Fibroblast of lung (primary cell): ENCODE data around the gene ZNF532. TPM values are rescaled to one million over a fixed set of nuclear protein-coding genes. Genes with fewer than 3 reads are reported as not detected.

ENCODE experiments used
- DNase-seq, 2 donors: peaks; one replicate each; pipeline versions ENCODE4 v3.0.0 to v3.0.0-alpha.2; 2010; ENCODE audit warnings: low read depth in 2 of 2
- H2AFZ ChIP-seq: 2 replicates; pipeline ENCODE4 v1.5.1; 2012; ENCODE audit warnings: low read length, control low read depth, inconsistent platforms
- H3K27ac ChIP-seq: 2 replicates; pipeline ENCODE4 v1.5.1; 2011; ENCODE audit warnings: low read length, control low read depth; ENCODE audit not compliant: insufficient read depth
- H3K27me3 ChIP-seq: 2 replicates; pipeline ENCODE4 v1.5.1; 2011; ENCODE audit warnings: mild to moderate bottlenecking, low read length; ENCODE audit not compliant: control insufficient read depth, insufficient read depth
- H3K36me3 ChIP-seq: 2 replicates; pipeline ENCODE4 v1.5.1; 2011; ENCODE audit warnings: low read length; ENCODE audit not compliant: control insufficient read depth, insufficient read depth
- H3K4me1 ChIP-seq: 2 replicates; pipeline ENCODE4 v1.5.1; 2011; ENCODE audit warnings: low read length; ENCODE audit not compliant: control insufficient read depth, insufficient read depth; ENCODE audit errors: extremely low read depth
- H3K4me2 ChIP-seq: 2 replicates; pipeline ENCODE4 v1.5.1; 2011; ENCODE audit warnings: low read length, control low read depth; ENCODE audit not compliant: insufficient read depth; ENCODE audit errors: extremely low read depth
- H3K4me3 ChIP-seq, 4 experiments: fragments of 200-600 bp in 1 of 4; sonication (generic) in 1 of 4; replicated peaks in 1 of 4; 2 replicates each; pipeline ENCODE4 v1.5.1; 2011 to 2016; ENCODE audit warnings: low read length in 4 of 4, low read depth in 3 of 4, mild to moderate bottlenecking in 3 of 4, control low read depth in 2 of 4, inconsistent platforms in 1 of 4, mixed read lengths in 1 of 4; ENCODE audit not compliant: insufficient read depth in 1 of 4; ENCODE audit errors: control extremely low read depth in 1 of 4
- H3K79me2 ChIP-seq: 2 replicates; pipeline ENCODE4 v1.5.1; 2012; ENCODE audit warnings: mild to moderate bottlenecking, low read length, inconsistent platforms; ENCODE audit not compliant: control insufficient read depth, insufficient read depth
- H3K9ac ChIP-seq: 2 replicates; pipeline ENCODE4 v1.5.1; 2011; ENCODE audit warnings: mild to moderate bottlenecking, low read length, control low read depth; ENCODE audit not compliant: insufficient read depth
- H3K9me3 ChIP-seq: 2 replicates; pipeline ENCODE4 v1.5.1; 2012; ENCODE audit warnings: low read depth, low read length; ENCODE audit not compliant: control insufficient read depth, insufficient read depth
- H4K20me1 ChIP-seq: 2 replicates; pipeline ENCODE4 v1.5.1; 2011; ENCODE audit warnings: low read length; ENCODE audit not compliant: control insufficient read depth, insufficient read depth; ENCODE audit errors: extremely low read depth
- EZH2 ChIP-seq: IDR thresholded peaks from 2 replicates; pipeline ENCODE4 v1.5.1; 2012; ENCODE audit warnings: low read length, control low read depth, mild to moderate bottlenecking; ENCODE audit errors: missing control alignments
- polyA minus RNA-seq: library from RNA; depleted of rRNA, polyadenylated mRNA; stranded (reverse); fragments of >200 nt; gene quantifications from 2 replicates; pipeline ENCODE4 v1.2.3, GENCODE V29; 2011; ENCODE audit warnings: low replicate concordance
- polyA plus RNA-seq, 2 donors: library from polyadenylated mRNA; depleted of rRNA in 1 of 2; stranded (reverse) in 1 of 2; unstranded in 1 of 2; fragments of >200 nt; gene quantifications; 2 replicates each; pipeline ENCODE4 v1.2.1, GENCODE V29; 2011 to 2012; ENCODE audit warnings: missing spikeins in 1 of 2
- total RNA-seq: library from RNA; depleted of rRNA; stranded (reverse); fragments of >200 nt; gene quantifications from 2 replicates; pipeline ENCODE4 v1.2.1, GENCODE V29; 2014
- TF ChIP-seq, protein P1 (sequence below), 2 donors: IDR thresholded peaks in 1 of 2; conservative IDR thresholded peaks in 1 of 2; 1 replicate in 1 of 2; 2 replicates in 1 of 2; pipeline ENCODE4 v1.5.1; 2011 to 2012; ENCODE audit warnings: low read length in 2 of 2, control low read depth in 1 of 2, inconsistent platforms in 1 of 2, low read depth in 1 of 2, mild to moderate bottlenecking in 1 of 2

Gene ZNF532, protein sequence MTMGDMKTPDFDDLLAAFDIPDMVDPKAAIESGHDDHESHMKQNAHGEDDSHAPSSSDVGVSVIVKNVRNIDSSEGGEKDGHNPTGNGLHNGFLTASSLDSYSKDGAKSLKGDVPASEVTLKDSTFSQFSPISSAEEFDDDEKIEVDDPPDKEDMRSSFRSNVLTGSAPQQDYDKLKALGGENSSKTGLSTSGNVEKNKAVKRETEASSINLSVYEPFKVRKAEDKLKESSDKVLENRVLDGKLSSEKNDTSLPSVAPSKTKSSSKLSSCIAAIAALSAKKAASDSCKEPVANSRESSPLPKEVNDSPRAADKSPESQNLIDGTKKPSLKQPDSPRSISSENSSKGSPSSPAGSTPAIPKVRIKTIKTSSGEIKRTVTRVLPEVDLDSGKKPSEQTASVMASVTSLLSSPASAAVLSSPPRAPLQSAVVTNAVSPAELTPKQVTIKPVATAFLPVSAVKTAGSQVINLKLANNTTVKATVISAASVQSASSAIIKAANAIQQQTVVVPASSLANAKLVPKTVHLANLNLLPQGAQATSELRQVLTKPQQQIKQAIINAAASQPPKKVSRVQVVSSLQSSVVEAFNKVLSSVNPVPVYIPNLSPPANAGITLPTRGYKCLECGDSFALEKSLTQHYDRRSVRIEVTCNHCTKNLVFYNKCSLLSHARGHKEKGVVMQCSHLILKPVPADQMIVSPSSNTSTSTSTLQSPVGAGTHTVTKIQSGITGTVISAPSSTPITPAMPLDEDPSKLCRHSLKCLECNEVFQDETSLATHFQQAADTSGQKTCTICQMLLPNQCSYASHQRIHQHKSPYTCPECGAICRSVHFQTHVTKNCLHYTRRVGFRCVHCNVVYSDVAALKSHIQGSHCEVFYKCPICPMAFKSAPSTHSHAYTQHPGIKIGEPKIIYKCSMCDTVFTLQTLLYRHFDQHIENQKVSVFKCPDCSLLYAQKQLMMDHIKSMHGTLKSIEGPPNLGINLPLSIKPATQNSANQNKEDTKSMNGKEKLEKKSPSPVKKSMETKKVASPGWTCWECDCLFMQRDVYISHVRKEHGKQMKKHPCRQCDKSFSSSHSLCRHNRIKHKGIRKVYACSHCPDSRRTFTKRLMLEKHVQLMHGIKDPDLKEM (N-terminal part only)
- total RNA-seq: 44.4 and 64.6 TPM in 2 replicates
- polyA plus RNA-seq: 54.2 and 57.3 TPM in 2 replicates
- polyA plus RNA-seq (2012): 23.9 and 25.9 TPM in 2 replicates
- 73.8 and 150 TPM in 2 replicates for polyA minus RNA-seq

- Histone ChIP-seq H2AFZ (peak within 1 kb of the TSS; percentile 43), H3K4me2 (peak within 1 kb of the TSS; percentile 88), H3K9me3 (no peaks in the 10 kb centered on the region), H3K4me1 (peaks cover 12% of the 10 kb centered on the region), H3K9ac (peak within 1 kb of the TSS; percentile 75), H3K27ac (peak within 1 kb of the TSS; percentile 83), H3K79me2 (peaks cover 45% of the 10 kb centered on the region), H3K36me3 (peaks cover 2% of the 10 kb centered on the region), H4K20me1 (no peaks in the 10 kb centered on the region), H3K27me3 (no peaks in the 10 kb centered on the region), H3K4me3 (peak within 1 kb of the TSS; percentile 20 to 53 (median 39))
- TF ChIP-seq, protein P1, sequence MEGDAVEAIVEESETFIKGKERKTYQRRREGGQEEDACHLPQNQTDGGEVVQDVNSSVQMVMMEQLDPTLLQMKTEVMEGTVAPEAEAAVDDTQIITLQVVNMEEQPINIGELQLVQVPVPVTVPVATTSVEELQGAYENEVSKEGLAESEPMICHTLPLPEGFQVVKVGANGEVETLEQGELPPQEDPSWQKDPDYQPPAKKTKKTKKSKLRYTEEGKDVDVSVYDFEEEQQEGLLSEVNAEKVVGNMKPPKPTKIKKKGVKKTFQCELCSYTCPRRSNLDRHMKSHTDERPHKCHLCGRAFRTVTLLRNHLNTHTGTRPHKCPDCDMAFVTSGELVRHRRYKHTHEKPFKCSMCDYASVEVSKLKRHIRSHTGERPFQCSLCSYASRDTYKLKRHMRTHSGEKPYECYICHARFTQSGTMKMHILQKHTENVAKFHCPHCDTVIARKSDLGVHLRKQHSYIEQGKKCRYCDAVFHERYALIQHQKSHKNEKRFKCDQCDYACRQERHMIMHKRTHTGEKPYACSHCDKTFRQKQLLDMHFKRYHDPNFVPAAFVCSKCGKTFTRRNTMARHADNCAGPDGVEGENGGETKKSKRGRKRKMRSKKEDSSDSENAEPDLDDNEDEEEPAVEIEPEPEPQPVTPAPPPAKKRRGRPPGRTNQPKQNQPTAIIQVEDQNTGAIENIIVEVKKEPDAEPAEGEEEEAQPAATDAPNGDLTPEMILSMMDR (conservative IDR thresholded peaks at IDR 0.05 in 1 of 2, IDR thresholded peaks at IDR 0.05 in 1 of 2; ENCODE audit: low read depth in 1 of 2, low read length in 2 of 2): no peak
- TF ChIP-seq EZH2: no peak
- DNase-seq: peak; percentile 75 to 85
Observed at GRCh38 chr18:58864146-58865032, at the start of gene ZNF532. Gene ZNF532 (plus strand): TSS chr18:58864877. CDS start in a region left out here.

GRCh38 chr18:58819051-58819450 lies 45.6 kb upstream of the ZNF532 start:
- Histone ChIP-seq H3K9ac (no peak overlapping the region), H2AFZ (no peak overlapping the region), H3K27me3 (no peaks in the 10 kb centered on the region), H3K4me2 (no peak overlapping the region), H3K9me3 (no peaks in the 10 kb centered on the region), H3K79me2 (no peaks in the 10 kb centered on the region), H3K27ac (no peak overlapping the region), H3K4me3 (no peak overlapping the region), H4K20me1 (no peaks in the 10 kb centered on the region), H3K36me3 (no peaks in the 10 kb centered on the region), H3K4me1 (no peaks in the 10 kb centered on the region)
- no peak for DNase-seq
- no peak for TF ChIP-seq EZH2
- TF ChIP-seq, protein P1 (conservative IDR thresholded peaks at IDR 0.05 in 1 of 2, IDR thresholded peaks at IDR 0.05 in 1 of 2; ENCODE audit: low read depth in 1 of 2, low read length in 2 of 2): no peak
